HG03354 (cell line): Measurements from ENCODE around the gene NCAN.
"Not testable (repeated sequence)": the region's sequence is repeated elsewhere in the genome, so short reads cannot be mapped to it uniquely, and the experiment has no call there.

Experiments used
- ATAC-seq: cut with Tn5 transposase; IDR thresholded peaks from one replicate; pipeline ENCODE4 v1.9.1; 2021; ENCODE audit warnings: mild to moderate bottlenecking; ENCODE audit not compliant: unreplicated experiment, poor library complexity, severe bottlenecking

NCAN gene

DNA sequence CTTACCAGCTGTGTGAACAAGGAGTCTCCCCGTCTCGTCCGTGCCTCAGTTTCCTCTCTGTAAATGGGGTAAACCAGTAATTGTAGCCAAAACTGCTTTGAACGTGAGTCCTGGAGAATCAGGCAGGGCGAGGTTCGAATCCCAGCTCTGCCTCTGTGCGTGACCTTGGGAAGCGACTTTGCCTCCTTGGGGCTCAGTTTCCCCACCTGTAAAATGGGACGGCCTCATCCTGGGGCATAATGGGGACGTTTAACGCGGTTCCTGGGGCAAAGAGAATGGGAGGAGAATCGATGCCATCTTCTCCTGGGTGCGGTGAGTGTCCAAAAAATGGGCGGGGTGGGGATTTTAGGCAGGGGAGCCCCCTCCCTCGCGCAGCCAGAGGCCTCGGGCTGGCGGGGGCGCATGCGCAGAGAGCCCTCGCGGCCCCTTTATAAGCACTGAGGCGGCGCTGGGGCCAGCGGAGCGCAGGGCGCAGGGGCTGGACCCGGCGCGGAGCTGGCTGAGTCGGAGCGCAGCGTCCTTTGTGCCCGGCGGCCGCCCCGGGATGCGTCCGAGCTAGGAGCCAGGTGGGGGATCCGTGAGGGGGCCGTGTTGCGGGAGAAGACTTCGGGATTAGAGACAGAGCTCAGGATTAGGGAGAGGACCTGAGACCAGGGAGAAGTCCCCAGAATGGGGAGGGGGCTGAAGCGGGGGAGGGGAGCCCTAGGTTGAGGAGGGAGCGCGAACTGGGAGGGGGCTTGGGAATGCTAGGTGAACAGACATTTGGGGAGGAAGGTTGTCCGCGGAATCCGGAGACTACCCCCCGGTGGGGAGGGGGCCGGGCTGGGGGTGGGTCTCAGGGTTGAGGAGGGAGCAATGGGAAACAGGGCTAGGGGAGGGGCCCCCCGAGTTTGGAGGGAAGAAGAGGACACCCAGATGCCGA is at the start of gene NCAN:
NCAN (plus strand) TSS at position 460 of the 922 bp plus-strand sequence. CDS start 4,996 bp downstream, outside the sequence.
- ATAC-seq, result no peak

DNA sequence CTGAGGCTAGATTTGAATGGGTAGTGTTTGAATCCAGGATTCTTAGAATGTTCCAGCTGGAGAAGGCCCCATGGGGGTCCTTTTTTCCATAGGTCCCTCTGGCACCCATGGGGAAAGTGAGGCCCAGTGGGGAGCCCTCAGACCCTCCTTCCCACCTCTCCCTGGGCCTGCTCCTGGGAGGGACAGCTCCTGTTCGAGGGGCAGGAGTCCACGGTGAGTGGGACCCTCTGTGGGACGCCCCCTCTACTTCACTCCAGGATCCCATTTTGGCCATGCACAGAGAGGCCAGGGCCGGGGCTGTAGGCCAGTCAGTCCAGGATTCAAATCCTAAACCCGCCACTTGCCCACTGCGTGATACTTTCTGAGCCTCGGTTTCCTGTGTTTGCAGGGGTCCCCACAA is 49.3 kb upstream of the NCAN start:
- no peak for ATAC-seq

DNA sequence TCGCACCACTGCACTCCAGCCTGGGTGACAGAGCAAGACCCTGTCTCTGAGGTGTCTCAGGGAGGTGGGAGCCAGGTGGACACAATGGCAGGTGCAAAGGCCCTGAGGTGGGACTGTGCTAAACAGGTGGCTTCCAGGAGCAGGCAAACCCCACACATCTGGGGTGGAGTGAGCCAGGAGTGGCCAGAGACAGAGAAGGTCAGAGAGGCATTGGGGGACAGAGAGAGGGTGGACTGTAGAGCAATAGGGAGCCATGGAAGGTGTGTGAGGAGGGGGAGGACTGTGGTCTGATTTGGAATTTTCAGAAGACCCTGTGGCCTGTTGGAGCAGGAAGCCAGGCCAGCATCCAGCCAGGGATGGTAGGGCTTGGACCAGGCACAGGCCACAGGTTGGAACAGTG is 46.4 kb upstream of the NCAN start:
- ATAC-seq, result no peak

DNA sequence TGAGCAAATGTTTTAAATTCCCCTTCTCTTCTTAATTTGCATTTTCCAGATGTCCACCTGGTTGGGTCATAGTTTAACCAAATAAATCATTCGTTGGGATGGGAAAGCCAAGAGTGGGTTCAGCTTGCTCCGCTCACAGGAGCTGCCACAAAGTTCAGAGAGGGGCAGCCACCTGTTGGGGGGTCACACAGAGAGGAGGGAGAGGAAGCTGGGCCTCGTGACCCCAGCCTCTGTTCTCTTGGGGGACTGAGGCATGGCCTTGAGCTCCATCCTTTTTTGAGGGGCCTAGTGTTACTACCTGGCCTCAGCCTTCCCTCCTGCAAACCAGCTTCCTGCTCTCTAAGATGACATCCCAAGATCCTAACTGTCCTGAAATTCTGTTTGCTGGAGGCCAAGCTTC is 44.1 kb upstream of the NCAN start:
- ATAC-seq, result no peak

DNA sequence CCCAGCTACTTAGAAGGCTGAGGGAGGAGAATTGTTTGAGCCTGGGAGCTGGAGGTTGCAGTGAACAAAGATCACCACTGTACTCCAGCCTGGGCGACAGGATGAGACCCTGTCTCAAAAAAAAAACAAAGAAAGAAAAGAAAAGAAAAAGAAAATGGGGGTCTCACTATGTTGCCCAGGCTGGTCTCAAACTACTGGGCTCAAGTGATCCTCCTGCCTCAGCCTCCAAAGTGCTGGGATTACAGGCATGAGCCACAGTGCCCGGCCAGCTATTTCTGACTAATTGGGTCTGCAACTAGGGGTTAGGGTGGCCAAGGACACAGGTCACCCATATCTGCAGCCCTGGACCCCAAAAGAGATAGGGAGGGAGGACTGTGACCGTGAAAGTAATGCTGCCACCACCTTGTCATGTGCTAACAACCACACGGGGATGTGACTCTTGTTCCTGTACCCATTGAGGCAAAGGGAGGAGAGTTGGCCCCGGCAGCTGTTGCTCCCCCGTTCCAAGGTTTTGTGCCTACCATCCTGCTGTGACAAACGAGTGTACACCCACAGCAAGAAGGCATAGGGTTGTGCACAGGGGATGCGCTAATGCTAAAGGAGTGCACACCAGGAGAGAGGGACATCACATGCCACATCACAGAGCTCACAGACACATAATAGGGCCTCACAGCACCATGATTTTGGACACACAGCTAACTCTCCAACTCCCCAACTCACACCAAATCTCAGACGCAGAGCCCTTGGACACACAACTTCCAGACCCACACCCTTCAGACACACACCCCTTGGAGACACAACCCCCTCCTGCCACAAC is 42.3 kb upstream of the NCAN start:
- ATAC-seq, result peak; percentile 4

DNA sequence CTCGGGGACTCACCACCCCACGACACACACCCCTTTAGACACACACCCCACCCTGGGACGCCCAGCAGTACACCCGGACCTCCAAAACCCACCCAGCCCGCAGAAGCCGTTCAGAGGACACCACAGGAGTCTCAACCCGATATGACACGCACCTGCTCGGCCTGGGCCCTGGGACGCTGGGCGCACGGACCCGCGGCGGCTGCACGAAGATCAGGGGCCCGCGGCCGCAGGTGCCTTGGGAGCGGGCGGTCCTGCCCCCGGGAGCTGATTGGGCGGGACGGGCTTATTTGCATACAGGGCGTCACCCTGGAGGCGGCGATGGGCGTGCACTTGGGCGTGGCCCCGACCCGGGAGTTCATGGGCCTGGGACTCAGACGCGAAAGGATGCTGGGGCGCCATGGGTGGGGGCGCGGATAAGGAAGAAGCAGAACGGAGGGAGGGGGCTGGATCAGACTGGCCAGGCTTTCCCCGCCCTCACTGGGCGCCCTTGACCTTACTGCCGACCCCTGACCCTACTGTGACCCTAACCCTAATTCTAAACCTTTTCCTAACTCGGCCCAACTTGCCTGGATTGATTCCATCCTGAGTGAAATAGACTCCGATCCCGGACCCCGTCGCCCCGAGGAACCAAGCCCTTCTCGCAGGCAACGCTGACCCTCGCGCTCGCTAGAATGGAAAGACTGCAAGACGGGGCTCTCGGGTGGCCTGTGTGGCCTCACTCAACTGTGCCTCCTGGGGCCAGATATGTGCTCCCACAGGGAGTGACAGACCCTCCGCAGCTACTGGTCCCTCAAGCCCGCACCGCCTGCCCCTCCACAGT is 41.5 kb upstream of the NCAN start, which contains the start of gene MEF2B:
MEF2B (minus strand) TSS at position 211 of the 820 bp plus-strand sequence. CDS start 19,528 bp downstream, outside the sequence.
- ATAC-seq, result peak; percentile 87

DNA sequence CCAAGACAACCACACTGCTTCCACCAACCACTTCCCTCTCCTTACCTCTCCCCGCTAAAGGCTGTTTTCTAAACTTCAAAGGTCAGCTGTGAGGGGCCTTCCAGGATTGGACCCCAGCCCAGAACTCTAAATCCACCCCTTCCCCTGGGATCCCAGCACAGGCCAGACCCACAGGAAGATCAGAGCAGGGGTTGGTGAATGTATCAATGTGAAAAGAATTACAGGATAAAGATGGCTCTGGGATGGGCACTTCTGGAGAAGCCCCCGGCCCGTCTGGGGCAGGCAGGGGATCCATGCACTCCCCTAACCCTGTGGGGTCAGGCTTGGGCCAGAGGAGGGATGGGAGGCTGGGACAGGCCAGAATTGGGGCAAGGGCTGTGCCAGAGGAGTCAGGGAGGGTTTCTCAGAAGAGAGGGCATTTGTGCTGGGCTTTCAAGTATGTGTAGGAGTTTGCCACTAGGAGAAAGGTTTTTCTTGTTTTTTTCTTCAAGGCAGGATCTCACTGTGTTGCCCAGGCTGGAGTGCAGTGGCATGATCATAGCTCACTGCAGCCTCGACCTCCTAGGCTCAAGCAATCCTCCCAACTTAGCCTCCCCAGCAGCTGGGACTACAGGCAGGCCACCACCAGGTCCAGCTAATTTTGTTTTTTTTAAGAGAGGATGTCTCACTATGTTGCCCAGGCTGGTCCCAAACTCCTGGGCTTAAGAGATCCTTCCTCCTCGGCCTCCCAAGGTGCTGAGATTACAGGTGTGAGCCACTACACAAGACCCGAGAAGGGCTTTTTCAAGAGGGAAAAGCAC is 40.7 kb upstream of the NCAN start:
- no peak for ATAC-seq

DNA sequence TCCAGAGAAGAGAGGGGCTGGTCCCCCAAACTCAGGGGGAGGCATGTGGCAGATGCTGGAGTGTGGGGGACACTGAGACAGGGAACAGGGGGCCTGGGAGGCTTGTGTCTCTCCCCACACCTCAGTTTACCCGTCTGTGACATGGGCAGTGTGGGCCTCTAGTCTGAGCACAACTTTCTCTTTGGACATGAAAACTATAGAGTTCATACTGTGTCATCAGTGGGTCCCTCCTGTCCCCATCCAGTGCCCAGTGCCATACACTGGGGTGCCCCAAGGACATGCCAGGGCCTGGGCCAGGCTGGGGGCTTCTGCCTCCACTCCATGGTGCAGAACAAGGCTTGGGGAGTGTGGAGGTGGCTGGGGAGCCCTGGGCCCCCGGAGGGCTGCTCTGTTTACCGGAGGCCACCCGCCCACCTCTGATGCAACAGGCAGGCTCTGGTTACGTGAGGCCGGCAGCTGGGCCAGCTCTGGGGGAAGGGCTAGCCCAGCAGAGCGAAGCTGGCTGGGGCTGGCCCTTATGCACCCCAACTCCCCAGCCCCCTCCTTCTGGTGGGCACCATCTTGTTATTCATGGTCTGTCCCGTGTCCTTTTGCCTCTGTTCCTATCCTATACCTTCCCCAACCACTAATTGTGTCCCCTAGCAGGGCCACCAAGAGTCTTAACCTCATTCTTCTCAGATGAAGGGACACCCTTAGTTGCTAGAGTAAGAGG is 39.8 kb upstream of the NCAN start:
- no peak for ATAC-seq

DNA sequence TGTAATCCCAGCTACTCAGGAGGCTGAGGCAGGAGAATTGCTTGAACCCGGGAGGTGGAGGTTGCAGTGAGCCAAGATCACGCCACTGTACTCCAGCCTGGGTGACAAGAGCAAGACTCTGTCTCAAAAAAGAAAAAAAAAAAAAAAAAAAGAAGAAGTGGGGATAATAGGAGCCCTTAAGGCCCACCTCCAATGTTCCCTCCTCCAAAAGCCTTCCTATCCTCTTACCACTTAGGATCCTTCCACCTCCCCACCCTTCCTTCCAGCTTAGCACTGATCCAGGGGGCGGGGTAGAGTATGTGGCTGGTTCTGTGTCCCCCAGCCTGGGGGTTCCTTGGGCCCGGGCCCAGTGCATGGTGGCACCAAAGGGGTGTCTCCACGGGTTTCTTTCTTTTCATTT is 38.5 kb upstream of the NCAN start:
- ATAC-seq, result not testable (repeated sequence)

DNA sequence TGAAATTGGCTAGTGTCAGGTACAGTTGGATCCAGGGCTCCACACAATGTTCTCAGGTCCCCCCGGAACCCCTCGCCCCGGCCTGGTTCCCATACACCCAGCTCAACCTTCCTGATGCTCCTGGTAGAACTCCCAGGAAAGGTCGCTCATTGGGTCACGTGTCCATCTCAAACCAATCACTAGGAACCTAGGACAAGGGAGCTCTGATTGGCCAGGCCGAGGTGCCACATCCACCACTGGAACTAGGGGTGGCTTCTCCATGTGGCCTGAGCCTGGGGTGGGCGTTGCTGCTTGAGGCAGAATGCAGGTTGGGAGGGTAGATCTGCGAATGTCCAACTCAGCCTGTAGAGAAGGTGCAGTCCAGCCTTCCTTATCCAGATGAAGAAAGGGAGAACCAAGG is 34.8 kb upstream of the NCAN start:
- no peak for ATAC-seq

DNA sequence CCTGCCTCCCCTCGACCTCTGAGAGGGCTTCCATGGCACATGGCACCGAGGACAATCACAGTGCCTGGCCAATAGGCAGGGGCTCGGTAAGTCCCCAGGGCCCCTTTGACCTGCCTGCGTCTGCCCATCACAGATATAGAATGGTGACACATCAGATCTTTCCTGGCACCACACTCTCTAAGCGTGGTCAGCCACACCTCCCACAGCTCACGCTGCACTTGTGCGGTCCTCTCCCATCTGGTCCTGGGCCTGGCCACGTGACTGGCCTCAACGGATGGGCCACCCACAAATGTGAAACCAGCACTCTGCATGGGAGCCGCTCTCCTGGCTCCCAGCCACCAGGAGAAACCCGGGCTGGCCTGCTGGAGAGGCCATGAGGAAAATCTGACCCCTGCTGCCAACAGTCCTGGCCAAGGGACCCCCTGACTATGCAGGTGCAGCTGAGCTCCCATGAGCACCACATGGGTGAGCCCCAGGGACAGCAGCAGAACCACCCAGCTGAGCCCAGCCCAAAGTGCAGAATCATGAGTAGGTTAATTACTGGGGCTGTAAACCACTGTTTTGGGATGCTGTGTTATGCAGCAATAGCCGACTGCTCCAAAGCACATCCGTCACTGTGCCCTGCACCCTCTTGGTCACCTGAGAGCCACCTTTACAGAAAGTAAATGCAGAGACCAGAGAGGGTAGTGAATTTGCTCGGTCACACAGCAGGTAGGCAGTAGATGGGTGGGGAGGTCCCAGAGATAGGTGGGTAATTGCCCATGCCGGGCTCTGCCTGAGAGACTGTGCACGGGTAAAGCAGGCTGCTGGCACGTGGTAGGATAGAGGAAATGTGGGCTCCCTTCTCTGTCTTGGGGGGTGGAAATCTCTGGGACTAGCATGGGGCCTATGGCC is 32.0 kb upstream of the NCAN start:
- ATAC-seq, result no peak

DNA sequence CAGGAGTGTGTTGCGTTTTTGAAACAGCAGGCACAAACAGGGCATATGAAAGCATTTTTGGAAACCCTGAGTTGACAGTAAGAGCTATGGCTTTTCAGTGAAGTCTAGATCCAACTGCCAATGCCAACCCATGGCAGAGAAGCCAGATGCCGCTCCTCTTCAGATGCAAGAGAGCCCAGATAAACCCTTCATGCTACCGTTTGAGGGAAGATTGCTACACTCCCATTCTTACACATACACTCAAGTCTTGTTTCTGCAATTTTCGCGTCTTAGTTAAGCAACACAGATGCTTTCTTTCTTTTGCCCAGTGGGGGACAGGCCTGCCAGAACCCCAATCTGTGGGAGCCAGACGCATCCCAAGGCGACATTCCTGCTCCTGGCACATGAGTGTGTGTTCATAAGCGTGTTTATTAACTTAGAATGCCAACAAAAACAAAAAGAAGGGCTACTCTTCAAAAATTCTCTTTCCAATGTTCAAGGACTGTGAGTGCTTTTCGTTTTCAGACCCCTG is 30.2 kb upstream of the NCAN start:
- ATAC-seq, result no peak

DNA sequence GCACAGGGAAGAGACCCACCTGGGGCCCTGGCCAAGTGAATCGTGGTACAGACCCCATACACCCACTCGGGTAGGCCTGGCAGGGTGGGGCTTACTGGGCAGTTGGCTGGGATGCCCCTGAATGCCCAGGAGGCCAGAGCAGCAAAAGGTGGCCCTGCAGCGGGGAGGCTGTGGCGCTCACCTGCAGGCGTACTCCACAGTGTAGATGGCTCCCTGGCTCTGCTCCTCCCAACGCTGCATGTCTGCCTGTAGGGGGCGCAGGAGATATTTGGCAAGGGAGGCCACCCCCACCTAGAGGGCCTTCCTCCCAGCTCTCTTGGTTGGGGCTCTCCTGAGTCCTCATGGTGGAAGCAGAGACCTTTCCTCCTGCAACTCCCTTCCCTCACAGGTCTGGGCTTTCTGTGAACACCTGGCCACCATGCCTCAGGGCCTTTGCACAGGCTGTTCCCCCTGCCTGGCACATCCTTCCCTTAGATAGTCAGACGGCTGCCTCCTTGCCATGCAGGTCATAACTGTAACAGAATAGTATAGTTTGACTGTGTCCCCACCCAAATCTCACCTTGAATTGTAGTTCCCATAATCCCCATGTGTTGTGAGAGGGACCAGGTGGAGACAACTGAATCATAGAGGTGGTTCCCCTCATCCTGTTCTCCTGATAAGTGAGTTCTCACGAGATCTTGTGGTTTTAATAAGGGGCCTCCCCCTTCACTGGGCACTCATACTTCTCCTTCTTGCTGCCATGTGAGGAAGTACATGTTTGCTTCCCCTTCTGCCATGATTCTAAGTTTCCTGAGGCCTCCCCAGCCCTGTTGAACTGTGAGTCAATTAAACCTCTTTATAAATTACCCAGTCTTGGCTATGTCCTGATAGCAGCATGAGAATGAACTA is 25.7 kb upstream of the NCAN start:
- ATAC-seq, result no peak

DNA sequence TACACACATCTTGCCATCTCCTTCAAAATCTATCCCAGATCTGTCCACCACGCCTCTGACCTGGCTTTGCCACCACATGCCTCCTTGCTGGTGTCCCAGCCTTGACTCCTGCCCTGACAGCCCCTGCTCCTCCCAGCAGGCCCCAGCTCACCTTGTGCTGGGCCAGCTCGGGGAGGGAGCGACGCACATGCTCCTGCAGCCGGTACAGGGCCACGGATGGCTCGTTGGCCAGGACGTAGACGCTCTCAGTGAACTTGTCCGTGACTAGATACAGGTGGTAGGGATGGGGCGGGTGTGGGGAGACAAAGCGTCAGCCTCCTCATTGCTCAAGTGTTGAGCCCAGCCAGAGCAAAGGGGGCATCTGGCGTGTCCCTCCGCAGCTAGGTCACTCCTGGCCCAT is 25.0 kb upstream of the NCAN start:
- no peak for ATAC-seq

DNA sequence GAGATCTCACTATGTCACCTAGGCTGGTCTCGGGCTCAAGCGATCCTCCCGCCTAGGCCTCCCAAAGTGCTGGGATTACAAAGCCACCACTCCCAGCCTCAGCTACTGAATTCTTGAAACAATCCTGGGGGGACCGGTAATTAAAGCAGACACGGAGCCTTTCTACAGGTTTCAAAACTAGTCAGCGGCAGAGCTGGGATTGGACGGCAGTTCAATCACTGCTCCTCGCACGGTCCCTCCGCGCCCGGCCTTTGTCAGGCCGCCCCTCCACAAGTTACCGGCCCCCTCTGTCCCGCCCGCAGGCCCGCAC is 20.0 kb upstream of the NCAN start:
- peak; percentile 13 for ATAC-seq

DNA sequence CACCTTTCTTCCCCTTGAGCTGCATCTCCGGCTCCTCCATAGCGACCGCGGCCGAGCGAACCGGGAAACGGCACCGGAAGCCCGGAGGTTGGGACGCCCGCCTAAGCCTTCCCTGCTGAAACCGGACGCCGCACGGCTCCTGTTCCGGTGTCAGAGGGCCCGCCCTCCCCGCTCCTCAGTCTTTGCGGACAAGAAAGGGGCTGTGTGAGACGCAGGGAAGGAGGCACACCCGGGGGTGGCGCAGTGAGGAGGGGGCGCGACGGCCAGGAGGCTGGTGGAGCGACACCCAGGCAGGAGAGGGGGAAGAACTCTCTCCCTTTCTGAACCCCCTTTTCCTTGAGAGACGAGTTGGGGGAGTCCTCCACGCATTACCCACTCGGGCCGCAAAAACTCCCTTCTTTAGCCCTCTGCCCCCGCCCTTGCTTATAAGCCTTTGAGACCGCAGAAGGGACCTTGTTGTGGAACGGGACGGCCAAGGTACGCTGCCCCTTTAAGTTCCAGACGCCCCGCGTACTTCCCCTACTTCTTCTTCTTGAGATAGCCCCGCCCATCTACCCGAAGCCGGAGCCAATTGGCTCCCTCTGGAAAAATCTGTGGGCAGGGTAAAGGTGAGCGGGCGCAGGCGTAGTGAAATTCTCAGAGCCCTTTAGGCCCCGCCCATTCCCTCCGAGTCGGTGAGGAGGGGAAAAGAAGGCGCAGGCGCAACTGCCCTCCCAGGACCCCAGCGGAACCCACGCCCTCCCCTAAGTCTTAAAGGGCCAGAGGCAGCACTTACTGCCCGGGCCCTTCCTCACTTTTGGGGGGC is 19.5 kb upstream of the NCAN start, which contains the start of the genes BORCS8 and RFXANK:
BORCS8 (minus strand) TSS at position 75 of the 805 bp plus-strand sequence; CDS start at position 40, 35 bp downstream.
RFXANK (plus strand) TSS at position 181 of the 805 bp plus-strand sequence. CDS start 1,689 bp downstream, outside the sequence.
- peak; percentile 86 for ATAC-seq
